Activated T-helper 1 cell treated with anti-CD3 and anti-CD28 coated beads, Interleukin-12 subunit alpha, Interleukin-12 subunit beta, Interleukin-2, Interleukin-4 antibody, amounts not matched to agents 30 ng/mL and 10 ng/mL and 1 ng/mL, durations not matched to agents 14 hours and 24 hours and 36 hours (primary cell): Measurements from ENCODE around the gene FOLR1. TPM values are rescaled to one million over a fixed set of nuclear protein-coding genes. Genes with fewer than 3 reads are reported as not detected.

Experiments used
- DNase-seq: peaks from one replicate; pipeline ENCODE4 v3.0.0; 2021; ENCODE audit warnings: low spot score
- H3K27ac Mint-ChIP-seq: one replicate; pipeline ENCODE4 v1.8.0; 2021; ENCODE audit warnings: mild to moderate bottlenecking, mixed read lengths
- H3K27me3 Mint-ChIP-seq: one replicate; pipeline ENCODE4 v1.8.0; 2022; ENCODE audit warnings: mild to moderate bottlenecking, moderate library complexity, mixed read lengths; ENCODE audit not compliant: insufficient read depth
- H3K36me3 Mint-ChIP-seq: one replicate; pipeline ENCODE4 v1.8.0; 2021; ENCODE audit warnings: low read depth, mixed read lengths
- H3K4me1 Mint-ChIP-seq: one replicate; pipeline ENCODE4 v1.8.0; 2021; ENCODE audit warnings: low read depth, mixed read lengths
- H3K4me3 Mint-ChIP-seq: one replicate; pipeline ENCODE4 v1.8.0; 2021; ENCODE audit warnings: mild to moderate bottlenecking, moderate library complexity, mixed read lengths
- H3K9me3 Mint-ChIP-seq: one replicate; pipeline ENCODE4 v1.8.0; 2021; ENCODE audit warnings: mixed read lengths
- intact Hi-C: fragments of 100-400 bp; cut with micrococcal nuclease; formaldehyde crosslinking; loops from one replicate; pipeline ENCODE4 v1.15.1; 2024
- total RNA-seq: library from RNA; stranded (reverse); gene quantifications from 2 replicates; pipeline ENCODE4 v1.2.3, GENCODE V29; 2022

FOLR1 gene
- total RNA-seq, 1 donor from 2014 or later, result not detected

DNA sequence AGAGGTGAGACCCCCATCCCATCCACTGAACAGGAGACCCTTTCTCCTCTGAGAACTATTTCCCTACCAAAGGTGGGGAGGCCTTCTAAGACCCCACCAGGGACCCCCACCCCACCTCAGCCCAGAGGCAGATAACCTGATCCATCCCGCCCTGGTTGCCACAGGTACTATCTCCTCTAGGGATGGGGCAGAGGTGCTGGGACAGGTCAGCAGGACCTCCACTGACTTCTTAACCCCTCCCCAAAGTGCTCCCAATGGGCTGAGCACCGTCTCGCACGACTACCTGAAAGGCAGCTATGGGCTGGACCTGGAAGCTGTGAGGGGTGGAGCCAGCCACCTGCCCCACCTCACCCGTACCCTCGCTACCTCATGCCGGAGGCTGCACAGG lies 36.9 kb downstream of the FOLR1 start:
- Mint-ChIP-seq H3K9me3 (no peaks in the 10 kb centered on the region), H3K27me3 (no peaks in the 10 kb centered on the region), H3K4me1 (peaks cover 8% of the 10 kb centered on the region), H3K36me3 (peaks cover 25% of the 10 kb centered on the region), H3K4me3 (no peak overlapping the region), H3K27ac (no peak overlapping the region)
- DNase-seq, result no peak
- intact Hi-C loops, result loop anchor here (10.0 kb wide), 1 partner anchor 1146 kb away; the partner anchor contains the start of gene RELT

DNA sequence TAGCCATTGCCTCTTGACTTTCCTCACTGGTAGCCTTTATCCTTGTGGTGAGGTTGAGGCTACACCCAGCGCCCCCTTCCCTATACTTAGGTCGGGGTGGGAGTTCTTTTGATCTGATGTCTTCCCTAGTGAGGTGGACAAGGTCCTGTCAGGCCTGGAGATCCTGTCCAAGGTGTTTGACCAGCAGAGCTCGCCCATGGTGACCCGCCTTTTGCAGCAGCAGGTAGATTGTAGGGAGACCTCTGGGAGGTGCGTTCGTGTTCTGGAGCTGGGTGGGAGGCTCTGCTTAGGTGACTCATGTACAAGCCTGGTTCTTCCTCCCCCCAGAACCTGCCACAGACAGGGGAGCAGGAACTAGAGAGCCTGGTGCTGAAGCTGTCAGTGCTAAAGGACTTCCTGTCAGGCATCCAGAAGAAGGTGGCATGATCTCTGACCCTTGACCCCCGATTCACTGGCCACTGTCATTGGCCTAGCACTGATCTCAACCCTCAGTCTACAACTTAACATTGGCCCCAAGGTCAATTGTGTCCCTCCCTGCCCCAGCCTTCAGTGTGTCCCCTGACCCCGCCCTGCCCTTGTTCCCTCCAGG lies 37.5 kb downstream of the FOLR1 start:
- H3K9me3 Mint-ChIP-seq, result no peaks in the 10 kb centered on the region
- DNase-seq, result no peak
- H3K4me1 Mint-ChIP-seq, result peaks cover 8% of the 10 kb centered on the region
- intact Hi-C loops, result loop anchor here (10.0 kb wide), 1 partner anchor 1145 kb away; the partner anchor contains the start of gene RELT
- peaks cover 29% of the 10 kb centered on the region for H3K36me3 Mint-ChIP-seq
- no peak overlapping the region for H3K27ac Mint-ChIP-seq
- H3K27me3 Mint-ChIP-seq, result no peaks in the 10 kb centered on the region
- no peak overlapping the region for H3K4me3 Mint-ChIP-seq

DNA sequence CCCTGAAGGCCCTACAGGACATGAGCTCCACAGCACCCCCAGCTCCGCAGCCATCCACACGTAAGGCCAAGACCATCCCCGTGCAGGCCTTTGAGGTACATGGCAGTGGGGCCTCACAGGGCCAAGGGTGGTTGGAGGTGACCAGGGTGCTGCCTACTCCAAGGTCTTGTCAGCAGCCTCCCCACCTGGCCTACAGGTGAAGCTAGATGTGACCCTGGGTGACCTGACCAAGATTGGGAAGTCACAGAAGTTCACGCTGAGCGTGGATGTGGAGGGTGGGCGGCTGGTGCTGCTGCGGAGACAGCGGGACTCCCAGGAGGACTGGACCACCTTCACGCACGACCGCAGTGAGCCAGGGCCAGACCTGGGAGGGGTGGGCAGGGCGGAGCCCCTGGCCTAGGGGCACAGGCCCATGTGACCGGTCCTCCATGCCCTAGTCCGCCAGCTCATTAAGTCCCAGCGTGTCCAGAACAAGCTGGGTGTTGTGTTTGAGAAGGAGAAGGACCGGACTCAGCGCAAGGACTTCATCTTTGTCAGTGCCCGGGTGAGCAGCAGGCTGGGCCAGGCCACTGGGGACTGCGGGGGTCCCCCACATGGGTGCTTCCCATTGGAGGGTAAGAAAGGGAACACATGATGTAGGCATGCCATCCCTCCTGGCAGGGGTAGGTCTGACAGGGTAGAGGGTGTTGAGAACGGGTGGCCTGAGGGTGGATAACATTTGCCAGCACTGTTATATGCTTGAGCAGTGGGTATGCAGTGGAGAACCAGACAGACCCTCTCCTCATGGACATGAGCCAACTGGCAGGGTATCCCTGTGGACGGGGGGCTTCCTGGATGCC lies 38.2 kb downstream of the FOLR1 start:
- Mint-ChIP-seq H3K4me3 (no peak overlapping the region), H3K9me3 (no peaks in the 10 kb centered on the region), H3K36me3 (peaks cover 31% of the 10 kb centered on the region), H3K4me1 (peaks cover 7% of the 10 kb centered on the region), H3K27ac (no peak overlapping the region), H3K27me3 (no peaks in the 10 kb centered on the region)
- intact Hi-C loops, result loop anchor here (10.0 kb wide), 1 partner anchor 1145 kb away; the partner anchor contains the start of gene RELT
- no peak for DNase-seq

DNA sequence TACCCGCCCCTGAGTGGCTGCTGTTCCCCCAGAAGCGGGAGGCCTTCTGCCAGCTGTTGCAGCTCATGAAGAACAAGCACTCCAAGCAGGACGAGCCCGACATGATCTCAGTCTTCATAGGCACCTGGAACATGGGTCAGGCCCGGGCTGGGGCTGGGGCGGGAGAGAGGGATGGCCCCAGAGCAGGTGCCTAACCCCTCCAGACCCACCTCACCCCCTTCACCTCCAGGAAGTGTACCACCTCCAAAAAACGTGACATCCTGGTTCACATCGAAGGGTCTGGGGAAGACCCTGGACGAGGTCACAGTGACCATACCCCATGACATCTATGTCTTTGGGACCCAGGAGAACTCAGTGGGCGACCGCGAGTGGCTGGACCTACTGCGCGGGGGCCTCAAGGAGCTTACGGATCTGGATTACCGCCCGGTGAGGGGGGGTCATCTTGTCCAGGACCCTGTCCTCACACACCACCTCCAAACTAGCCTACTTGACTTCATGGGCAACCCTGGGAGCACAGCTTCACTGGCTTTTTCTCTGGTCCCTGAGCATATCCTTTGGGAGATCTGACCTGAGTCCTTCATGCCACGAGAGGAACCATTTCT lies 38.9 kb downstream of the FOLR1 start:
- H3K36me3 Mint-ChIP-seq, result peaks cover 31% of the 10 kb centered on the region
- no peak for DNase-seq
- no peaks in the 10 kb centered on the region for H3K9me3 Mint-ChIP-seq
- H3K4me1 Mint-ChIP-seq, result no peaks in the 10 kb centered on the region
- no peaks in the 10 kb centered on the region for H3K27me3 Mint-ChIP-seq
- H3K4me3 Mint-ChIP-seq, result no peak overlapping the region
- no peak overlapping the region for H3K27ac Mint-ChIP-seq
- intact Hi-C loops, result no loop called here

DNA sequence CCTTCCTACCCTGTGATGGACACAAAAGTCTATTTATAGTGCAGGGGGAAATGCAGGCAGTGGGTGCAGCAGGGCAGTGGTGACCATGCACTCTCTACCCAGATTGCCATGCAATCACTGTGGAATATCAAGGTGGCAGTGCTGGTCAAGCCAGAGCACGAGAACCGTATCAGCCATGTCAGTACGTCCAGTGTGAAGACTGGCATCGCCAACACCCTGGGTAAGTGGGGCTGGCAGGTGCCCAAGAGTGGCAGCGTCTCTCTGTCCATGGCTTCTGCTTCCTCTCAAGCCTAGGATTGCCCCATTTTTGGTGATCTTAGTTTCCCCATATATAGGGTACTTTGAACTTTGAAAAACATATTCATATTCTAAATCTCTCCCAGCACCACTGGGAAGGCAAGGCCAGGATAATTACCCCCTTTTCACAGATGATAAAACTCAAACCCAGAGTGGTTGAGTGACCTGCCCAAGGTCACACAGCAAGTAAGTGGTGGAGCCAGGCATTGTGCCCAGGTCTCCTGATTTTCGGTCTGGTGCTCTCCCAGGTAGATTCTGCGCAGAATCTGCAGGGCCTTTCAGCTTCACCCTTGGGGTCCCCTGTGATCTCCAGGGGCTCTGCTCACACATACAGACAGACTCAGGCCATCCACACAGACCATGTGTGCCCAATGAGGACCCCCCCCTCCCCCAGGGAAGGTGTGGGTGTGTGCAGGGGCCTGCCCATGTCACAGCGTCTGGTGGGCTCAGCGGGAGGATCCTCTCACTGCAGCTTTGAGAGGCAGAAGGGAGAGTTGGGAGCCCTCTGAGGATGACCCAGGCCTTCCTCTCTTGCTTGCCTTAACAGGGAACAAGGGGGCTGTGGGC lies 39.7 kb downstream of the FOLR1 start:
- DNase-seq, result no peak
- Mint-ChIP-seq H3K36me3 (peaks cover 36% of the 10 kb centered on the region), H3K9me3 (no peaks in the 10 kb centered on the region), H3K27ac (no peak overlapping the region), H3K4me3 (no peak overlapping the region), H3K4me1 (no peaks in the 10 kb centered on the region), H3K27me3 (no peaks in the 10 kb centered on the region)
- intact Hi-C loops, result no loop called here

DNA sequence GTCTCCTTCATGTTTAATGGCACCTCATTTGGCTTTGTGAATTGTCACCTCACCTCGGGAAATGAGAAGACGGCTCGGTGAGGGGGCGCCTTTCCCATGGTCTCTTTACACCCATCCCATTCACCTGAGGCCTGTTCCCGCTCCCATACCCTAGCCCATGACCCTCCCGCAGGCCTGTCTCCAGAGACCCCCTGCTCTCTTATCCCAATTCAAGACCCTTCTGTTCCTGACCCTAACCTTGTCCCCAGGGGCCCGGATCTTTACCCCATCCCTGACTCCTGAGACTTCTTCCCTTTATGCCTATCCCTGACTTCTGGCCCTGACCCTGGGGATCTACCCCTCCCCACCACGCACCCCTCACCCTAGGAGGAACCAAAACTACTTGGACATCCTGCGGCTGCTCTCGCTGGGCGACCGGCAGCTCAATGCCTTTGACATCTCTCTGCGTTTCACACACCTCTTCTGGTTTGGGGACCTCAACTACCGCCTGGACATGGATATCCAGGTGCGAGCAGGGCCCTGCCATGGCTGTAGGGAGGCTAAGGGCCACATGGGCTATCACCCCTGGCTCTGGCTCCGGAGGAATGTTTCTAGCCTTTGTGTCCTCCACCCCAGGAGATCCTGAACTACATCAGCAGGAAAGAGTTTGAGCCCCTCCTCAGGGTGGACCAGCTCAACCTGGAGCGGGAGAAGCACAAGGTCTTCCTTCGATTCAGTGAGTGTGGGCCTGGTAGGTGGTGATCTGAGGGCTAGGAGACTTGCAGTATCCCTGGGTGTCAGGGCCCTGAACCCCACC lies 40.5 kb downstream of the FOLR1 start:
- no peak for DNase-seq
- H3K4me3 Mint-ChIP-seq, result no peak overlapping the region
- no peak overlapping the region for H3K27ac Mint-ChIP-seq
- intact Hi-C loops, result no loop called here
- H3K36me3 Mint-ChIP-seq, result peaks cover 40% of the 10 kb centered on the region
- H3K27me3 Mint-ChIP-seq, result no peaks in the 10 kb centered on the region
- no peaks in the 10 kb centered on the region for H3K4me1 Mint-ChIP-seq
- no peaks in the 10 kb centered on the region for H3K9me3 Mint-ChIP-seq

DNA sequence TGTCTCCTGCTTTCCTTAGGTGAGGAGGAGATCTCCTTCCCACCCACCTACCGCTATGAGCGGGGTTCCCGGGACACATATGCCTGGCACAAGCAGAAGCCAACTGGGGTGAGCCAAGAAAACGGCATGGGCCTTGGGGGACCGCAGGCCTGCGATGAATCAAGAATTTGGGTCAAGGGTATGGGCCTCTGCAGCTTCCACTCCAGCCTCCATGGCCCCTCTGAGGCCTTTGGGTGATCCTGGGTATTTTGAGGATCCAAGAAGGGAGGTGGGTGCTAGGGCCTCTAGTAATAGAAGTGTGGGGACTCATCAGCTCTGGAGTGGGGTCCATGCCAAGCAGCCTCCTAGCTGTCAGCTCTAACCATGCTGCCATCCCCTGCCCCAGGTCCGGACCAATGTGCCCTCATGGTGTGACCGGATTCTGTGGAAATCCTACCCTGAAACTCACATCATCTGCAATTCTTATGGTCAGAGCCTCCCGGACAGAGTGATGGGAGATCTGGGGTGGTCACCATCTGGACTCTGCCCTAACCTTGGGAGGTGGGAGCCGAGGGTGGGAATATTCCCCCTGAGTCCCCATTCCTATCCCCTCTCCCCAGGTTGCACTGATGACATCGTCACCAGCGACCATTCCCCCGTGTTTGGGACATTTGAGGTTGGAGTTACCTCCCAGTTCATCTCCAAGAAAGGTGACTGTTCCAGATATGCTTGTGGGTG lies 41.3 kb downstream of the FOLR1 start:
- Mint-ChIP-seq H3K4me1 (no peaks in the 10 kb centered on the region), H3K27me3 (peaks cover under 1% of the 10 kb centered on the region), H3K27ac (no peak overlapping the region), H3K36me3 (peaks cover 41% of the 10 kb centered on the region), H3K4me3 (no peak overlapping the region), H3K9me3 (no peaks in the 10 kb centered on the region)
- DNase-seq, result no peak
- intact Hi-C loops, result no loop called here

DNA sequence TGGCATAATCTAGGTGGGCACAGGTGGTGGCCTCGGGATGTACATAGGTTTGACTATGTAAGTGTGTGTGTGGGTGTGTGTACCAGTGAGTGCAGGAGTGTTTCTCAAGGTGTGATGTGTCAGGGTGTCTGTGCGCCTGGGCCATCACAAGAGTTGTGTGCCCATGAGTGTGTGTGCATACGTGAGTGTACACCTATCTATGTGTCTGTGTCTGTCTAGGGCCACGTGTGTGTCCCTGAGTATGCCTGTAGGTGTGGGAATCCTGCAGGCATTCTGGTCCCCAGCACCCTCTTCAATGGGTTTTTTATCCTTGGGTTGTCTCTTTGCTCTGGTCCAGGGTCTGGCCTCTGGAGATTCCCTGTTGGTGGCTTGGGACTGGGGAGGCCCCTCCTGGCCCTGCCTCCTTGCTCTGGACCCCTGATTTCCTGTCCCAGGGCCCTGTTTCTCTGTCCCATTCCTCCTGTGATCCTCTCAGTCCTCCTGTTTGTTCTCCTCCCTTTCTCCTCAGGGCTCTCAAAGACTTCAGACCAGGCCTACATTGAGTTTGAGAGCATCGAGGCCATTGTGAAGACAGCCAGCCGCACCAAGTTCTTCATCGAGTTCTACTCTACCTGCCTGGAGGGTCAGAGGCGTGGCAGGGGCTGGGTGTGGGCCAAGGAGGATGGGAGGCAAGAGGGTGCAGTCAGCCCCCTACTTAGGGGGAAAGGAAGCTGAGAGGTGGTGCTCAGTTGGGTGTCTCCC lies 42.0 kb downstream of the FOLR1 start:
- H3K36me3 Mint-ChIP-seq, result peaks cover 42% of the 10 kb centered on the region
- intact Hi-C loops, result no loop called here
- no peaks in the 10 kb centered on the region for H3K4me1 Mint-ChIP-seq
- H3K9me3 Mint-ChIP-seq, result no peaks in the 10 kb centered on the region
- peaks cover 5% of the 10 kb centered on the region for H3K27me3 Mint-ChIP-seq
- DNase-seq, result no peak
- H3K4me3 Mint-ChIP-seq, result no peak overlapping the region
- no peak overlapping the region for H3K27ac Mint-ChIP-seq

DNA sequence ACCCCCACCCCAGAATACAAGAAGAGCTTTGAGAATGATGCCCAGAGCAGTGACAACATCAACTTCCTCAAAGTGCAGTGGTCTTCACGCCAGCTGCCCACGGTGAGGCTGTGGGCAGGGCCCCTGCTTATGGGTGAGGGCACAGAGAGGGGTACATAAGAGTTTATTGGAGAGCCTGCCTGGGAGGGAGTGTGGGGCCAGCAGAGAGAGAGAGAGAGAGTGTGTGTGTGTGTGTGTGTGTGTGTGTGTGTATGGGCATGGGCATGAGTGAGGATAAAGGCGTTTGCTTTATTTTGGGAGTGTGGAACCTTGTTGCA lies 42.5 kb downstream of the FOLR1 start:
- peaks cover 8% of the 10 kb centered on the region for H3K27me3 Mint-ChIP-seq
- no peaks in the 10 kb centered on the region for H3K9me3 Mint-ChIP-seq
- no peak overlapping the region for H3K4me3 Mint-ChIP-seq
- DNase-seq, result no peak
- H3K4me1 Mint-ChIP-seq, result no peaks in the 10 kb centered on the region
- H3K27ac Mint-ChIP-seq, result no peak overlapping the region
- intact Hi-C loops, result no loop called here
- peaks cover 38% of the 10 kb centered on the region for H3K36me3 Mint-ChIP-seq

DNA sequence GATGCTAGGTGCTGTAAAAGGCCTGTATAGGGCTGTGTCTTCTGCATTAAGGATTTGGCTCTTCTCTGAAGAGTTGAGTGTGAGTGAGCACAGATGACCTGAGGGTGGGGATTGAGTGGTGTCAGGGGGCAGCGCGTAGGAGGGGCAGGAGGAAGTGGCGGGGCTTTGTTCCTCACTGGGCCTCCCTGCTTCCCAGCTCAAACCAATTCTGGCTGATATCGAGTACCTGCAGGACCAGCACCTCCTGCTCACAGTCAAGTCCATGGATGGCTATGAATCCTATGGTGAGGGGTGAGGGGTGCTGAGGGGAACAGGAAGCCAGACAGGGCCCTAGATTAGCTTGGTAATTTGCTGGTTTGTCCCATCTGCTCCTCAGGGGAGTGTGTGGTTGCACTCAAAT lies 43.0 kb downstream of the FOLR1 start:
- intact Hi-C loops, result no loop called here
- peaks cover 36% of the 10 kb centered on the region for H3K36me3 Mint-ChIP-seq
- H3K27ac Mint-ChIP-seq, result no peak overlapping the region

DNA sequence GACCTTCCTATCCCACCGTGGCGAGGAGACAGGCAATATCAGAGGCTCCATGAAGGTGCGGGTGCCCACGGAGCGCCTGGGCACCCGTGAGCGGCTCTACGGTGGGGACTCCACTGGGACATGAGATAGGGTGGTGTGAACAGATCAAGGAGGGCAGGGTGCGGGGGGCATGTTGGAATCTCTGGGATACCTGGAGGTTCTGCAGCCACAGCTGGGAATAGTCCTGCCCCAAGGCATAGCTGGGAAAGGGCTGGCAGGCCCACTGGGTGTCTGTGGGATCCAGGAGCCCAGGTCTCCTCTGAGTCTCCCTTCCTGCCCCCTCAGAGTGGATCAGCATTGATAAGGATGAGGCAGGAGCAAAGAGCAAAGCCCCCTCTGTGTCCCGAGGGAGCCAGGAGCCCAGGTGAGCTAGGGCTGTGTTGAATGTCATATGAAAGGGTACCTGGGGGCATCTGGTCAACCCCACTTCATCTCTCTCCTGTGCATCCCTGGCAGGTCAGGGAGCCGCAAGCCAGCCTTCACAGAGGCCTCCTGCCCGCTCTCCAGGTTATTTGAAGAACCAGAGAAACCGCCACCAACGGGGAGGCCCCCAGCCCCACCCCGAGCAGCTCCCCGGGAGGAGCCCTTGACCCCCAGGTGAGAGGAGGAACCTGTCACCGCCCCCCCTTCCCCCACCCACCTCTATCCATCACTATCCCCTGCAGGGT lies 43.6 kb downstream of the FOLR1 start:
- Mint-ChIP-seq H3K9me3 (no peaks in the 10 kb centered on the region), H3K27ac (no peak overlapping the region), H3K4me1 (peaks cover 4% of the 10 kb centered on the region), H3K36me3 (peaks cover 38% of the 10 kb centered on the region), H3K27me3 (peaks cover 13% of the 10 kb centered on the region), H3K4me3 (no peak overlapping the region)
- intact Hi-C loops, result no loop called here
- DNase-seq, result no peak

More for the DNA sequence above, 43.0 kb downstream of the FOLR1 start:
- DNase-seq, result no peak
- peaks cover 9% of the 10 kb centered on the region for H3K27me3 Mint-ChIP-seq
- no peak overlapping the region for H3K4me3 Mint-ChIP-seq
- H3K4me1 Mint-ChIP-seq, result no peaks in the 10 kb centered on the region
- no peaks in the 10 kb centered on the region for H3K9me3 Mint-ChIP-seq
